ENCODE data around the gene ST8SIA1.

ST8SIA1 gene

DNA sequence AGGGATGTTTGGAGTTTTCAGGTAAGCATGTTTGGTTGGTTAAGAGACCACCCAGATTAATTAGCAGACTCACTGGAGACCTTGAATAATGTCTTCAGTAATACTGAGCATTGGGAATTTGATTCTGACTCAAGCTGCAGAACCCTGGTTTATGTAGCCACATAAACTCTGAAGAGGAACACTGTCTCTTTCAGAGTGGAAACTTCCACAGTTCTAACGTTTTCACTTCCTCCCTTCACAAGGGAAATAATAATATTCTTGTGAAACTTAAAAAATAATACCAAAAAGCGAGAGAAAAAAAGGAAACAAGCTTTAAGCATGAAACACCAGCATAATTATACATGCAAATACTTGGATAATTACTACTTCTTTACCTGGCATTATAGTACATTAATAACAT is 40.0 kb upstream of the ST8SIA1 start:
- no peaks in the 10 kb centered on the region for H3K36me3 ChIP-seq (ENCODE audit: low read length)
- TF ChIP-seq, protein P1, sequence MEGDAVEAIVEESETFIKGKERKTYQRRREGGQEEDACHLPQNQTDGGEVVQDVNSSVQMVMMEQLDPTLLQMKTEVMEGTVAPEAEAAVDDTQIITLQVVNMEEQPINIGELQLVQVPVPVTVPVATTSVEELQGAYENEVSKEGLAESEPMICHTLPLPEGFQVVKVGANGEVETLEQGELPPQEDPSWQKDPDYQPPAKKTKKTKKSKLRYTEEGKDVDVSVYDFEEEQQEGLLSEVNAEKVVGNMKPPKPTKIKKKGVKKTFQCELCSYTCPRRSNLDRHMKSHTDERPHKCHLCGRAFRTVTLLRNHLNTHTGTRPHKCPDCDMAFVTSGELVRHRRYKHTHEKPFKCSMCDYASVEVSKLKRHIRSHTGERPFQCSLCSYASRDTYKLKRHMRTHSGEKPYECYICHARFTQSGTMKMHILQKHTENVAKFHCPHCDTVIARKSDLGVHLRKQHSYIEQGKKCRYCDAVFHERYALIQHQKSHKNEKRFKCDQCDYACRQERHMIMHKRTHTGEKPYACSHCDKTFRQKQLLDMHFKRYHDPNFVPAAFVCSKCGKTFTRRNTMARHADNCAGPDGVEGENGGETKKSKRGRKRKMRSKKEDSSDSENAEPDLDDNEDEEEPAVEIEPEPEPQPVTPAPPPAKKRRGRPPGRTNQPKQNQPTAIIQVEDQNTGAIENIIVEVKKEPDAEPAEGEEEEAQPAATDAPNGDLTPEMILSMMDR (IDR thresholded peaks at IDR 0.05; ENCODE audit: insufficient read depth, low read length, poor library complexity, severe bottlenecking), result no peak
- no peak for TF ChIP-seq EZH2phosphoT487 (conservative IDR thresholded peaks at IDR 0.05; ENCODE audit: low read length)
- no peak overlapping the region for H3K9ac ChIP-seq (ENCODE audit: low read length)
- no peak overlapping the region for H2AFZ ChIP-seq (ENCODE audit: low read depth, low read length, severe bottlenecking)
- H3F3A ChIP-seq (ENCODE audit: insufficient read depth), result no peaks in the 10 kb centered on the region
- H3K4me2 ChIP-seq (ENCODE audit: low read depth, low read length, poor library complexity, severe bottlenecking), result no peak overlapping the region
- no peaks in the 10 kb centered on the region for H3K79me2 ChIP-seq (ENCODE audit: insufficient read depth, low read length)
- H4K20me1 ChIP-seq (ENCODE audit: low read depth, low read length), result no peaks in the 10 kb centered on the region
- no peaks in the 10 kb centered on the region for H3K9me2 ChIP-seq (replicated peaks; ENCODE audit: insufficient read depth, low read length)
- no peak overlapping the region for H3K27ac ChIP-seq (ENCODE audit: low read depth, low read length)
- no peaks in the 10 kb centered on the region for H3K27me3 ChIP-seq (ENCODE audit: low read length)
- H3K4me3 ChIP-seq (ENCODE audit: insufficient read depth, low read length, poor library complexity, severe bottlenecking), result no peak overlapping the region
- no peaks in the 10 kb centered on the region for H3K9me3 ChIP-seq (ENCODE audit: insufficient read depth, low read length)

DNA sequence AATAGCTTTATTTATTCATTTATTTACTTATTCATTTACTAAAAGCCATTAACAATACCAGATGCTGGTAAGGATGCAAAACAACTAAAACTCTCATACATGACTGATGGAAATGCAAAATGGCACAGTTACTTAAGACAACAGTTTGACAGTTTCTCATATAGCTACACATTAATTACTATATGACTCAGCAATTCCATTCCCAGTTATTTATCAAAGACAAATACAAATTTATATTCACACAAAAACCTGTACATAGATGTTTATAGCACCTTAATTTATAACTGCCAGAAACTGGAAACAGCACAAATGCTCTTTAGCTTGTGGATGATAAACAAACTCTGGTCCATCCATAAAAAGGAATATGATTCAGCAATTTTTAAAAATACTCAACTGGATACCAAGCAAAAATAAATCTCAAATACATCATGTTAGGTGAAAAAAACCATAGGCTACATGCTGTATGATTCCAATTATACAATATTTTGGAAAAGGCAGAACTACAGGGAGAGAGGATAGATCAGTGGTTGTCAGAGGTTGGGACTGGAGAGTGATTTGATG is 37.9 kb upstream of the ST8SIA1 start:
- no peaks in the 10 kb centered on the region for H3K27me3 ChIP-seq (ENCODE audit: low read length)

DNA sequence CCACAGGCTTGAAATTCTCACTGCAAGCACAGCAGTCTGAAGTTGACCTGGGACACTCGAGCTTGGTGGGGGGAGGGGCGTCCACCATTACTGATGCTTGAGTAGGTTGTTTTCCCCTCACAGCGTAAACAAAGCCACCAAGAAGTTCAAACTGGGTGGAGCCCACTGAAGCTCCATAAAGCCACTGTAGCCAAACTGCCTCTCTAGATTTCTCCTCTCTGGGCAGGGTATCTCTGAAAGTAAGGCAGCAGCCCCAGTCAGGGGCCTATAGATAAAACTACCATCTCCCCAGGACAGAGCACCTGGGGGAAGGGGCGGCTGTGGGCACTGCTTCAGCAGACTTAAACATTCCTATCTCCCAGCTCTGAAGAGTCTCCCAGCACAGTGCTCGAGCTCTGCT is 31.7 kb upstream of the ST8SIA1 start:
- no peak overlapping the region for H2AFZ ChIP-seq (ENCODE audit: low read depth, low read length, severe bottlenecking)
- no peak overlapping the region for H3K4me2 ChIP-seq (ENCODE audit: low read depth, low read length, poor library complexity, severe bottlenecking)
- no peaks in the 10 kb centered on the region for H3F3A ChIP-seq (ENCODE audit: insufficient read depth)
- no peak overlapping the region for H3K4me3 ChIP-seq (ENCODE audit: insufficient read depth, low read length, poor library complexity, severe bottlenecking)
- H3K36me3 ChIP-seq (ENCODE audit: low read length), result no peaks in the 10 kb centered on the region
- no peak overlapping the region for H3K27ac ChIP-seq (ENCODE audit: low read depth, low read length)
- H3K9me2 ChIP-seq (replicated peaks; ENCODE audit: insufficient read depth, low read length), result no peaks in the 10 kb centered on the region
- TF ChIP-seq EZH2phosphoT487 (conservative IDR thresholded peaks at IDR 0.05; ENCODE audit: low read length), result no peak
- TF ChIP-seq, protein P1 (IDR thresholded peaks at IDR 0.05; ENCODE audit: insufficient read depth, low read length, poor library complexity, severe bottlenecking), result no peak
- no peaks in the 10 kb centered on the region for H3K79me2 ChIP-seq (ENCODE audit: insufficient read depth, low read length)
- H3K9ac ChIP-seq (ENCODE audit: low read length), result no peak overlapping the region
- no peaks in the 10 kb centered on the region for H4K20me1 ChIP-seq (ENCODE audit: low read depth, low read length)
- H3K27me3 ChIP-seq (ENCODE audit: low read length), result no peaks in the 10 kb centered on the region
- no peaks in the 10 kb centered on the region for H3K9me3 ChIP-seq (ENCODE audit: insufficient read depth, low read length)

More for the DNA sequence above, 37.9 kb upstream of the ST8SIA1 start:
- H4K20me1 ChIP-seq (ENCODE audit: low read depth, low read length), result no peaks in the 10 kb centered on the region
- H3F3A ChIP-seq (ENCODE audit: insufficient read depth), result no peaks in the 10 kb centered on the region
- H3K4me2 ChIP-seq (ENCODE audit: low read depth, low read length, poor library complexity, severe bottlenecking), result no peak overlapping the region
- no peaks in the 10 kb centered on the region for H3K9me3 ChIP-seq (ENCODE audit: insufficient read depth, low read length)
- H3K9ac ChIP-seq (ENCODE audit: low read length), result no peak overlapping the region
- no peak overlapping the region for H2AFZ ChIP-seq (ENCODE audit: low read depth, low read length, severe bottlenecking)
- no peak overlapping the region for H3K27ac ChIP-seq (ENCODE audit: low read depth, low read length)
- TF ChIP-seq, protein P1 (IDR thresholded peaks at IDR 0.05; ENCODE audit: insufficient read depth, low read length, poor library complexity, severe bottlenecking), result no peak
- no peak for TF ChIP-seq EZH2phosphoT487 (conservative IDR thresholded peaks at IDR 0.05; ENCODE audit: low read length)
- H3K9me2 ChIP-seq (replicated peaks; ENCODE audit: insufficient read depth, low read length), result no peaks in the 10 kb centered on the region
- H3K79me2 ChIP-seq (ENCODE audit: insufficient read depth, low read length), result no peaks in the 10 kb centered on the region
- H3K36me3 ChIP-seq (ENCODE audit: low read length), result no peaks in the 10 kb centered on the region
- H3K4me3 ChIP-seq (ENCODE audit: insufficient read depth, low read length, poor library complexity, severe bottlenecking), result no peak overlapping the region

Data from SU-DHL-6 (cell line).